K562 (cell line): Measurements from ENCODE around the gene ADM5. TPM values are rescaled to one million over a fixed set of nuclear protein-coding genes. Genes with fewer than 3 reads are reported as not detected.

ENCODE experiments used
- ARID3A ChIP-seq: IDR thresholded peaks from 2 replicates; pipeline ENCODE4 v1.6.1; 2012; ENCODE audit warnings: low read depth, low read length, improper control_type of control experiment, borderline replicate concordance
- CGGBP1 ChIP-seq: fragments of 250-450 bp; sonication (Bioruptor Pico); IDR thresholded peaks from 2 replicates; pipeline ENCODE4 v1.9.0; 2021; ENCODE audit warnings: mild to moderate bottlenecking
- DACH1 ChIP-seq: fragments of 450-650 bp; IDR thresholded peaks from 2 replicates; pipeline ENCODE4 v1.6.1; 2018; ENCODE audit not compliant: partially characterized antibody
- DDX20 ChIP-seq: fragments of 450-650 bp; IDR thresholded peaks from 2 replicates; pipeline ENCODE4 v1.6.1; 2016; ENCODE audit warnings: missing genetic modification characterization, low read depth, mild to moderate bottlenecking, missing compliant biosample characterization, moderate library complexity
- DEAF1 ChIP-seq: fragments of 450-650 bp; formaldehyde crosslinking; IDR thresholded peaks from 2 replicates; pipeline ENCODE4 v1.4.0; 2020; ENCODE audit warnings: mild to moderate bottlenecking, moderate library complexity
- DNMT1 ChIP-seq: fragments of 450-650 bp; IDR thresholded peaks from 2 replicates; pipeline ENCODE4 v1.6.1; 2016; ENCODE audit warnings: antibody characterized with exemption, mild to moderate bottlenecking
- ESRRA ChIP-seq: fragments of 450-650 bp; IDR thresholded peaks from 2 replicates; pipeline ENCODE4 v1.6.1; 2014; ENCODE audit warnings: low read depth, mild to moderate bottlenecking, moderate library complexity, borderline replicate concordance
- HNRNPL ChIP-seq: fragments of 200-400 bp; formaldehyde crosslinking; IDR thresholded peaks from 2 replicates; pipeline ENCODE4 v1.6.1; 2017; ENCODE audit warnings: low read depth, mild to moderate bottlenecking, low read length
- KDM4B ChIP-seq, 2 experiments: fragments of 450-650 bp in 1 of 2; sonication (generic) in 1 of 2; IDR thresholded peaks; 2 replicates each; pipeline ENCODE4 v1.6.1; 2016 to 2017; ENCODE audit warnings: borderline replicate concordance in 2 of 2, antibody characterized with exemption in 1 of 2, low read depth in 1 of 2, mild to moderate bottlenecking in 1 of 2
- NFATC3 ChIP-seq: fragments of 450-650 bp; IDR thresholded peaks from 2 replicates; pipeline ENCODE4 v1.6.1; 2017; ENCODE audit warnings: mild to moderate bottlenecking
- PHTF2 ChIP-seq: fragments of 250-450 bp; sonication (Bioruptor Pico); IDR thresholded peaks from 2 replicates; pipeline ENCODE4 v1.5.0; 2021; ENCODE audit warnings: mild to moderate bottlenecking
- POLR2A ChIP-seq: fragments of 450-650 bp; conservative IDR thresholded peaks from 2 replicates; pipeline ENCODE4 v1.6.1; 2016
- RBFOX2 ChIP-seq: fragments of 200-400 bp; formaldehyde crosslinking; IDR thresholded peaks from 2 replicates; pipeline ENCODE4 v1.6.1; 2017; ENCODE audit warnings: low read depth, mild to moderate bottlenecking, low read length, moderate library complexity
- SMAD2 ChIP-seq: fragments of 150-350 bp; IDR thresholded peaks from 2 replicates; pipeline ENCODE4 v1.6.1; 2014; ENCODE audit warnings: low read depth, mild to moderate bottlenecking, low read length
- TAF9B ChIP-seq: fragments of 450-650 bp; IDR thresholded peaks from 2 replicates; pipeline ENCODE4 v1.6.1; 2018; ENCODE audit warnings: mild to moderate bottlenecking; ENCODE audit not compliant: partially characterized antibody
- ZC3H8 ChIP-seq: fragments of 450-650 bp; IDR thresholded peaks from 2 replicates; pipeline ENCODE4 v1.6.1; 2017
- ZEB2 ChIP-seq: fragments of 450-650 bp; IDR thresholded peaks from 2 replicates; pipeline ENCODE4 v1.6.1; 2016
- ZNF449 ChIP-seq: fragments of 250-450 bp; sonication (Bioruptor Pico); IDR thresholded peaks from 2 replicates; pipeline ENCODE4 v1.8.0; 2022; ENCODE audit warnings: moderate library complexity, mild to moderate bottlenecking, inconsistent platforms
- ZNF592 ChIP-seq: fragments of 450-650 bp; IDR thresholded peaks from 2 replicates; pipeline ENCODE4 v1.6.1; 2017; ENCODE audit warnings: antibody characterized with exemption, mild to moderate bottlenecking
- ZSCAN29 ChIP-seq: fragments of 450-650 bp; IDR thresholded peaks from 2 replicates; pipeline ENCODE4 v1.6.1; 2017
- polyA plus RNA-seq, 8 experiments: library from polyadenylated mRNA; depleted of rRNA in 4 of 8; stranded (reverse) in 5 of 8; unstranded in 3 of 8; fragments of >200 nt; fragmentation: Nextera tagmentation in 2 of 8; fragmentation: Illumina TruSeq in 1 of 8; extraction: Ambion mirVana in 2 of 8; extraction: Trizol in 1 of 8; gene quantifications; 2 replicates each; pipeline versions ENCODE4 v1.2.1 to v1.2.3, GENCODE V29; 2011 to 2014; ENCODE audit warnings: inconsistent platforms in 1 of 8, missing spikeins in 1 of 8
- total RNA-seq, 7 experiments: library from RNA; depleted of rRNA in 6 of 7; stranded (reverse); fragments of >200 nt in 6 of 7; fragmentation: Illumina TruSeq in 2 of 7; extraction: Trizol in 2 of 7; gene quantifications; 2 replicates each; pipeline versions ENCODE4 v1.2.1 to v1.2.3, GENCODE V29; 2011 to 2021; ENCODE audit warnings: low replicate concordance in 1 of 7

Gene ADM5
- total and polyA plus RNA-seq, 9 of the 15 experiments (the other 6 are each of a cell fraction or from before 2014, with no cell fraction given), result 0.13 to 8.4 (median 2.0) TPM; not detected in 1

- TF ChIP-seq TAF9B (no peak), DEAF1 (CRISPR knock-in tag) (no peak), PHTF2 (no peak), DACH1 (no peak), NFATC3 (no peak), HNRNPL (no peak), ZNF449 (CRISPR knock-in tag) (no peak), CGGBP1 (CRISPR knock-in tag) (0 out of 2 replicates have a peak, but pooled peaks have one; percentile 15), ZEB2 (no peak), DDX20 (tag) (no peak), ZSCAN29 (no peak), ARID3A (no peak), ZNF592 (no peak), DNMT1 (no peak), POLR2A (peak; percentile 66), RBFOX2 (peak; percentile 77), ESRRA (no peak), ZC3H8 (no peak), KDM4B (IDR thresholded peaks at IDR 0.05; ENCODE audit: borderline replicate concordance in 2 of 2, low read depth in 1 of 2) (no peak), SMAD2 (no peak)
Observed at GRCh38 chr19:49664171-49665035, 25.0 kb upstream of the ADM5 start (continued).
